ENCODE measurements around the gene TEPSIN.

GRCh38 chr17:81259058-81259605 is 20.3 kb upstream of the TEPSIN start:
- no peak for TF ChIP-seq CSRNP3 (CRISPR knock-in tag; IDR thresholded peaks at IDR 0.05)
- TF ChIP-seq ISL1 (CRISPR knock-in tag; IDR thresholded peaks at IDR 0.05) = no peak

All from SK-N-SH treated with all-trans-retinoic acid at 6 μM for 48 hours (cell line).